VCaP (cell line): ENCODE measurements around the gene ZNF438.
A peak's percentile ranks its signal among the peaks of the same experiment; 100 is the strongest.

Experiments used
- H3K27ac ChIP-seq: fragments of 450-650 bp; 2 replicates; pipeline ENCODE4 v1.5.1; 2017
- CTCF ChIP-seq: fragments of 450-650 bp; conservative IDR thresholded peaks from 2 replicates; pipeline ENCODE4 v1.5.1; 2017; ENCODE audit warnings: mild to moderate bottlenecking, moderate library complexity

Gene ZNF438

GRCh38 chr10:30840395-30841050 is 191.1 kb downstream of the ZNF438 start:
- TF ChIP-seq CTCF: no peak
- no peak overlapping the region for H3K27ac ChIP-seq

DNA sequence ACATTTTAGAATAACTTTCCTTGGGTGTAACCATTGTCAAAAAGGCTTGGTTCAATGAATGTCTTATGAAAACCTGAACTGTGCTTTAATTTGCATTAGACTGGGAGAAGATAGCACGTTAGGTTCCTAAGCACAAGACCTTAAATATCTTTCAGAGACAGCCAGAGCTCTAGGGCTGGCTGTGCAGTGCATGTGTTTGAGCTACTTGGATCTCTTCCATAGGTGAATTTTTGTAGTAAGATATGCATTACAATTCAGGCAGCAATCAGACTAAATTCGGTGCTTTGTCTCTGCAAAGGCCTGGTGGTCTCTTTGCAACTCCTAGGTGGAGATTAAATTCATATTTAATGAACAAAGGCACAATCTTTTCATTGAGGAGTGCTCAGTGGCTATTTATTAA is 192.0 kb downstream of the ZNF438 start:
- no peak overlapping the region for H3K27ac ChIP-seq
- no peak for TF ChIP-seq CTCF

DNA sequence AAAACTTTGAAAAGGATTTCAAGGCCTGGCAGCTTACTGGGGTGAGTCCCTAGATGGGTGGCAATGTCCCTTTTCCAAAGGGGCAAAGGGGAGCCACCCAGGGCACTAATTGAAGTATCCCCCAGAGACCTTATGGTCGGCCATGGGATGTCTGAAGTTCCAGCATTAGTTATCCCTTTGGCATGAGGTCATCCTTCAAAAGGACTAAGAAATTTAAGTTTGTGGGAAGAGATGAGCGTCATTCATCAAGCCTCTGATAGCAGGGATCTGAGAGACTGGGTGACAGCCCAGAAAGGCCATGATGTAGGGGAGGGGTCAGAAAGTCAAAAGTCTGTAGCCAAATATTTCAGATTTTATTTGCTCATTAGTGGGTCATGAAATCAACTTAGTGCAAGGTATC is 195.3 kb downstream of the ZNF438 start:
- H3K27ac ChIP-seq: no peak overlapping the region
- TF ChIP-seq CTCF: no peak

DNA sequence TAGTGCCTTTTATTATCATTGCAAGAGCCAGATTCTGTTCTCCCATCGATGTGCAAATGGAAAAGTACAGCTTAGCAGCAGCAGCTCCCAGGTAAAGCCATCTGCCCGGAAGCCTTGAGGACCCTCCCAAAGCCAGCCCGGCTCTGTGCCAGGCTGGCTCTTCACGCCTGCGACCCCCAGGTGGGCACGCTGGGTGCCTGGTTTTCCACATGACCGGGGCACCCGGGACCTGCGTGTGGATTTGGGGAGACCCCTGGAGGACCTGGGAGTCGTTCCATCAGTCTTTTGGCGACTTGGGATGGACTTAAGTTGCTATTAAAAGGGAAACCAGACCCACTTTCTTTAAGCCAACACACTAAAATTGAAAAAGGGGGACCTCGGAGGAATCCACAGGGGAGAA is 196.5 kb downstream of the ZNF438 start:
- no peak for TF ChIP-seq CTCF
- no peak overlapping the region for H3K27ac ChIP-seq

GRCh38 chr10:30834651-30835050 is 197.0 kb downstream of the ZNF438 start:
- H3K27ac ChIP-seq: no peak overlapping the region
- no peak for TF ChIP-seq CTCF

- no peak for TF ChIP-seq CTCF
- no peak overlapping the region for H3K27ac ChIP-seq
Measured at GRCh38 chr10:30834153-30834552, 197.5 kb downstream of the ZNF438 start.

DNA sequence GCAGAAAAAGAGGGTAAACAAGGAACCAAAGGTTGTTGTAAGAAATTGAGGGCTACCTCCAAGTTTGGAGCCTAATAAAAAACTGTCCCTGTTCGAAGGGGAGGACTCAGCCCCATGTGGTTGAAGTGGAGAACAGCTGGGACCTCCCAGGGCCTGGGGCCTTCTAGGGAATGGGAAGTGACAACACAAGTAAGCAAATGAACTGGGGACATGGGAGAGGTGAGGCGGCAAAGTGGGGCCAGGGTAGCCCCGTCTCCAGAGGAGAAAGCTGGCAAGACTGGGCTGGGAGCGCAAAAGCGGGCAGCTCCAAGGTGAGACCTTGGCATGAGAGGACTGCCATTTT is 198.1 kb downstream of the ZNF438 start:
- H3K27ac ChIP-seq: peak overlapping the region; percentile 51; the same call in 1 of the 2 replicates
- TF ChIP-seq CTCF: no peak
